Ramos (cell line): Measurements from ENCODE around the gene TENT5C.

Source experiments
- in situ Hi-C: fragments of 300-500 bp; cut with MboI; formaldehyde crosslinking; loops from one replicate; pipeline ENCODE4 v1.14.3; 2022; ENCODE audit warnings: low sequenced_read_pairs; ENCODE audit not compliant: unreplicated experiment

Gene TENT5C

DNA sequence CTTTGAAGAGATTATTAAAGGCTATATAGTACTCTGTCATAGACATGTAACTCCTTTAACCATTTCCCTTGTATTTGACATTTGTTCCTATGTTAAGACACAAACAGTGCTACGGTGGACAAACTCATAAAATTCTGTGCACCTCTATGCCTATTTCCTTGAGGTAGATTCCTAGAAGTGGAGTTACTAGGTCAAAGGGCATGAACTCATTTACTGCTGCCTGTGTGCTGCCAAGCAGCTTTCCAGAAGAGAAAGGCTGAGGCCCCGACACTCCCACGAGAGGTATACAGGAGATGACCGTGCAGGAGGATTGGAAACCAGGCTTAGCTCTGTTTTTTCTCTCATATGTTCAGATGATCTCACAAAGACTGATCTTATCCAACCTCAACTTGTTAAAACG is 34.4 kb upstream of the TENT5C start:
- in situ Hi-C loops: no loop called here

DNA sequence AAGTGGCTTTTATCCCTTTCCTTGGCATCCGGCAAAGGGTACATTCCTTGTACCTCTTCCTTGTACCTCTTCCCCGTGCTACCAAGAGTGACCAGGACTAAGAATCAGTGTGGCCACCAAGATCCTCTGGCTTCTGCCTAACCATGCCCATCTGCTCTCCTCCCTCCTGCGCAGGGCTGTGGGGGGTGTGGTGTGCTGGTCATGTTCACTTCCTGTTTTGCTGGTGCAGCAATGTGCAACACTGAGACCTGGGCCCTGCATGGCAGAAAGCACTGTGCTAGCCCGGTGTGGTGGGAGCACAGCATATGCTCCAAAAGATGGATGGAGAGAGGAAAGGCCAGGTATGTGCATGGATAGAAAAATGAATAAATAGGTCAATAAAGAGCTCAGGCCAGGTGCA is 33.3 kb upstream of the TENT5C start:
- in situ Hi-C loops: no loop called here

DNA sequence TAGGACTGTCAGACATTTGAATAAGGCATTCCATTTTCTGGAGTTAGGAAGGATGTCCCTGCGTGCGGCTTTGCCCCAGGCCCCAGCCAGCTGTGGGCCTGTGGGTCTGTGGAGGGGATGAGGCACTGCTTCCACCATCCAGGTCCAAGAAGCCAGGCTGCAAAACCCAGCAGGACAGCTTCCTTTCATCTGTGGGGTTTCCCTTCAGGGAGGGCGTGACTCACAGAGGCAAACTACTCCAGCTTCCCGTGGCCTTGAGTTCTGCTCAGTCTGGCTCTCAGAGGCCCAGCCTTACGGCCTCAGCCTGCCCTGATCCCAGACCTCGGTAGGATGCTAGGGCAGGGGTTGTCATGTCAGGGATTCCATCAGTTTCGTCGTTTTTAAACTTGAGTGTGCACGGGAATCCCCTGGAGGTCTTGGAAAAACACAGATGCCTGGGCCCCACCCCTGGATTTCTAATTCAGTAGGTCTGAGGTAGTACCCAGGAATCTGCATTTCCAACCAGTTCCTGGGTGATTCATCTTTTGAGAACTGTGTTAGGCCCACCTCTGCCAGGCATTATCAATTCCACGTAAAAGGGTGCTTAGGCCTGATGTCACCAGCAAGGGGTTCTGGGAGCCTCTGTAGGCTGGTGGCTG is 32.3 kb upstream of the TENT5C start:
- in situ Hi-C loops: no loop called here

DNA sequence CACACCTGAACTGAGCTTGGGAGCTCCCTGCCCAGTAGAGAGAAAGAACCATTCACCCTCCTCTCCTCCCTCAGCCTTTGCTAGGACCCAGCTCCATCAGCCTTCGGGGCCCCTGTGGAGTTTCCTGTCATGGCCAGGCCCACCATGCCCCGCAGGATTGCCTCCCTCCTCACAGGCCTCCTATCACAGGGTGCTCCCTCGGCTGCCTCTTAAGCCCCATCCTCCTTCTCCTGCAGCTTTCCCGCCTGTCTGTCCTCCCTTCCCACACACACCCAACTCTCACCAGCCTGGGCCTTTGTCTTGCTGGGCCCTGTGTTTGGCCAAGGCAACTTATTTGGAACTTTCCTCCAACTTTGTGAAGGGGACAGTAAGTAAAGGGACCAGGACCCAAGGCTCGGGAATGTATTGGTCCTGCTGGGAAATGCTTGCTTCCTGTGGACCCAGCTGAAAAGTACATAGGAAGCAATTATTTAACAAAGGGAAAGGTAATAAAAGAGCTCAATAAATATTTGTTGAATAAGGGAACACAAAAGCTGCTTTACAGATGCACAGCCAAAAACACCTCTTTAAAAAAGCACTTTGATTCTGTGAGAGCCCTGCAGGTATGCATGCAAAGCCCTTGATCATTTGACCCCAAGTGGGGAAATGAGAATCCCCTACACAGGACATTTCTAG is 31.6 kb upstream of the TENT5C start:
- in situ Hi-C loops: no loop called here

DNA sequence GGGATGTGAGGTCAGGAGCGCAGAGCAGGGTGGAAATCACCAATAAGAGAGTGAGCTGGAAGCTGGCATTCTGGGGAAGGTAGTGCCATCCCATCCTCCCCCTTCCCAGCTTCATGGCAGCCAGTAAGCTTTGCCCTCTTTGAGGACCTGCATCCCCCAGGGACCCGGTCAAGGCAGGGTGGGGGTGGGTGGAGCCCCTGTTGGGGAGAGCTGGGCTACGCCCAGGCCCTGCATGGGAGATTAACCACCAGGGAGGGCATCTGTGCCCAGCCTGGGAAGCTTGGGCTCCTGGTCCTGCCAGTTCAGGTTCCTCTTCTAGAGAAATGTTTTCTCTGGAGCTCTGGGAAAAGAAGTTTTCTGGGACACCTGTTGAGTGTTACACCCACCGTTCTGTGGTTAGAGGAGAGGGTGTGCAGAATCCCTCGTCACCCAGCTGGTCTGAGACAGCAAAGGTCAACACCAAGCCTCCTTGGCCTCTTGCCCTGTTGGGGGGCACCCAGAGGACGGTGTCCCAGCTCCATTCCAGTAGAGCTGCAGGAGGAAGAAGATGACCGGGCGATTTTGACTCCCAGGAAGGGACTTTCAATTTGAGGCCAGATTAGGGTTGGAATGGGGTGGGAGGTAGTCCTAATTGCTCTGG is 30.1 kb upstream of the TENT5C start:
- in situ Hi-C loops: no loop called here

DNA sequence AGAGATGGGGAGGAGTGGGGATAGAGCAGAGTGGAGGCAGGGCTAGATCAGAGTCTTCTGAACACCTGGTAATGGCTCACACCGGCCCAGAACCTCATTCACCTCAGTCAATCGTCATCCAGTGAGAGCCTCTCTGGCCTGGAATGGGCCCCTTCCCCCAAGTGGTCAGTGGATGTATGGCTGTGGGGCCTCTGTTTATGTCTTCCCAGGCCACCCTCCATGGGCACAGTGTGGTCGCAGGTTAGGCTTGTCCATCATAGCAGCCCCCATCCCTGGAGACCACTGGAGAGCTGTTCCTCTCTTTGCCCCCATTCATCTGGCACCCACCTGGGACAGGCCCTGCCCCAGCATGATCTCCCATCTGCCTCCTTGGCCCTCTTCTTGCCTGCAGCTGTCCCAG is 29.6 kb upstream of the TENT5C start:
- in situ Hi-C loops: no loop called here

DNA sequence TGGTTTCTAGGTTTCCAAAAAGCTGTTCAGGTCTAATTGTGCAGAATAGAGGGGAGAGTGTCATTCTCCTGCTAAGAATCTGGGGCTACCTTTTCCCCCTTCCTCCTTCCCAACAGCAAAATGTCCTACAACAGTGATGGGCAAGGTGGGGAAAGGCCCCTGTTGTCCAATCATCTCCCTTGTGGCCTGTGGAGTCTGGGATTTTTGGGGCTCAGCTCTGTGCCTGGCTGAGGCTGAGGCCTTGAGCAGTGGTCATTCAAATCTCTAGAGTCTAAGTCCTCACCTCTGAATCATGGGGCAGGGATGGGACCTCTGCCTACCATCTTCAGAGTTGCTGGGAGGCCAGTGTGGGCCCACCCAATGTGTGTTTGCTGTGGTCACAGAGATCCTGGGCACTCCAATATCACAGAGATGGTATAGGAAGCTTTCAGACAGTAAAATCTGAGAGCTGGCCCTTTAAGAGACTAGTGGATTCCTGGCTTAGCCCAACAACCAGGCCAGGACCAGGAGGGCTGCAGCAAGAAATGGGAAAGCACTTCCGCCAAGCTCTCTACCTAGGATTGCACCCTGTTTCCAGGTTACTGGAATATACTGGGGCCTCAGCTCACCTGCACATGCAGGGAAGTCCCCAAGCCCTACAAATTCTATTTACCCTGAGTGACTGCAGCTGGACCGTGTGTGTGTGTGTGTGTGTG is 28.5 kb upstream of the TENT5C start:
- in situ Hi-C loops: no loop called here

DNA sequence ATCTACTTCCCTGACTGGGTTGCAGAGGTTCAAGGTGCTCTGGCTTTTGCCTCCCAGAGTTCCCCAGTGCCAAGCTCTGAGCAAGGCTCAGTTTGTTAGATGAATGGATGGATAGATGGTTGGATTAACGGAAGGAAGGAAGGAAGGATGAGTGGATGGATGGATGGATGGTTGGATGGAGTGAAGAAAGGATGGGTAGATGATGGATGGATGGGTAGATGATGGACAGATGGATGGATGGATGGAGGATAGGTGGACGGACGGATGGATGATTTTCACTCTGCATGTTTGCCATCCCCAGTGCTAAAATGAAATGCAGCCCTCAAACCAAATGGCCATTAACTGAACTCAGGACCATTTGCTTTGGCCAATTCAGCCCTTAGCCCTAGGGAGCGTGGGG is 27.4 kb upstream of the TENT5C start:
- in situ Hi-C loops: no loop called here

DNA sequence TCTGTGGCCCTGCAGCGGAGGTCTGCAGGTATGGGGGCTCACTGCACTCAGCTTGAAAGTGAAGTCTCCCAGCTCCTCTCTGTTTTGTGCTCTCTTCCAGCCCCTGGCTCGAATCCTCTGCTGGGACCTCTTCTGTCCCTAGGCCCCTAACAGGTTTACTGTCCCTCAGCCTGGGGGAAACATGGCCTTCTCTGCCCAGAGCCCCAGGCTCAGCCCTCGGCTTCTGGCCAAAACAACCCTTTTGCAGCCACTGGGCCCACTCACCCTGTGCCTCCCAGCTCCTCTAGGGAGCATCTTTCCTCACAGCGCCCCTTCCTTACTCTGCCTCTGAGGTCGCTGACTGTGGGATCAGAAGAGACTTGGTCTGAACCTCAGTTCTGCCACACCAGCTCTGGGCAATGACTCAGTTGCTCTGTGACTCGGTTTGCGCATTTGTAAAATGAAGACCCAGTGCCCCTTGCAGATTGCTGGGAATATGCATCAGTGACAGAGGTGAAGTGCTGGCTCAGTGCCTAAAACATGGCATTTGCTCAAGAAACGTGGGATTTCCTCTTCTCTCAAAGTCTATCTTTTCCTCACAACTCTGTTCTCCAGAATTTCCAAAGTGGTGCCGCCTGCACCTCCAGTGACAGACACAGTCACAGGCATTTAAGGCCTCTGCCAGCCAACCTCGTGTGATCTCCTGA is 26.5 kb upstream of the TENT5C start:
- in situ Hi-C loops: no loop called here

DNA sequence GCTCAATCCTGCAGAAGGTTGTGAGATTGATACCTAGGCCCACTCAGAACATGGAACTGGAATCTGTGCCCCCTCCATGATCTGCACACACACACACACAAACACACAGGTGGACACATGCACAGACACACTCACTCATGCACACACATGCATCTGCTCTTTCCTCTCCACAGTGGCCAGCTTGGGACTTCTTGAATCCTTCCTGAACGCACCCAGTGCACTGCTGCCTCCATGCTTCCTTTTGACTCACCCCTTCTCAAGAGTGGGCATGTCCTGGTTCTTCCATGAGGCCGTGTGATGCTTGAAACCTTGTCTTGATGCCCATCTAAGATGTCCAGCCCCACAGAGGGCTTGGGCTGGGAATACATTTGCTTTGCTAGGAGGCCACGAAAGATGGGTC is 25.4 kb upstream of the TENT5C start:
- in situ Hi-C loops: no loop called here

DNA sequence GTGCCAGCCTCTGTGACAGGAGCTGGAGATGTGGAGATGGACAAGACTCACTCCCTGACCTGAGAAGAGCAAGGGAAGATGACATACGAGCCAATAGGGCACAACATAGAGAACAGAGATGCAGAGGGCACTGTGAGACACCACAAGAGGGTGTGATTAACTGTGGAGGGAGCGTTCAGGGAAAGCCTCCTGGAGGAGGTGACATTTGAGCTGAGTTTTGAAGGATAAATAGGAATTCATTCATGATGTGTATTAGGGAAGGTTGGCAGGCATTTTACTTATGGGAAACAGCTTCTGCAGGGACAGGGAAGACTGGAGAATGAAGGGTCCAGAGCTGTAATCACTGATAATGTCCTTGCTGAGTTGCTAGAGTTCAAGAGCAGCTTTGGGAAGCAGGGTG is 25.0 kb upstream of the TENT5C start:
- in situ Hi-C loops: no loop called here

DNA sequence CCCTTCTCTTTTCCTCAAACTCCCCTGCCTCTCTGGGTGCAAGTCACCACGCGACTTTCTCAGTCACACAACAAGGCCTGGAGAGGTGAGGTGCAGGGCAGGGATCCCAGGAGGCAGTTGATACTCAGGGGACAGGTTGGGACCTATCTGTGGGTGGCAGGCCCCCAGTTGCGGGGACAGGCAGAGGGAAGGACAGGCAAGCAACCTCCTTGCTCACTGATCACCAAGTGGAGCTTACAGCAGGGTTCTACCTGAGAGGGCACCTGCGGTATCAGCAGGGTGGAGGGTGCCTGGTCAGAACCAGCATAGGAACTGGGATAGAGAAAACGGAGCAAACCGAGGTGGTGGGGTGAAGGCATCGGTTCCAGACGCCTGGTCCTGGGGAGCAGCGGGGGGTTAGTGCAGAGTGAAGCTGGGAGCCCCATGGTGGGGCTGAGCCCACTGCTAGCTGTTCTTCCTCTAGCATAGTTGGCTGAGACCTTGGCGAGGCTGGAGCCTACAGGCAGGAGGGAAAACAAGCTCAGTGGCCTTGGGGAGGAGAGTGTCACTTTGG is 24.4 kb upstream of the TENT5C start:
- in situ Hi-C loops: no loop called here

DNA sequence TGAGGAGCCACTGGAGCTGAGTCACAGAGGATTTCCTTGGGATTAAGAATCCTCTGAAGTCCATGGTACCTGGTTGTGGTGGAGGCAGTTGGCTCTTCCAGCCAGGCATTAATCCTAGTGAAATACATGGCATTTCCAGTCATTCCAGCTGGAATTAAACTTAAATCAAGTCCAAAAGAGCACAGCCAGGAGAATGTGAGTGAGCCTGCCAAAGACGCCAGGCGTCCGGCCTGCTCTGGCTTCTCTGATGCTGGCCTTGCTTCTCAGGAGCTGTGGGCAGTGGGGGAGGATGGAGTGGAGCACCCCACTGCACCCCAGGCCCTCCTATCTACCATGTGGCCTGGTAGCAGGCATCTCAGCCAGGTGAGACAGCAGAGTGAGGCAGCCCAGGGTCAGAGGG is 23.4 kb upstream of the TENT5C start:
- in situ Hi-C loops: no loop called here

DNA sequence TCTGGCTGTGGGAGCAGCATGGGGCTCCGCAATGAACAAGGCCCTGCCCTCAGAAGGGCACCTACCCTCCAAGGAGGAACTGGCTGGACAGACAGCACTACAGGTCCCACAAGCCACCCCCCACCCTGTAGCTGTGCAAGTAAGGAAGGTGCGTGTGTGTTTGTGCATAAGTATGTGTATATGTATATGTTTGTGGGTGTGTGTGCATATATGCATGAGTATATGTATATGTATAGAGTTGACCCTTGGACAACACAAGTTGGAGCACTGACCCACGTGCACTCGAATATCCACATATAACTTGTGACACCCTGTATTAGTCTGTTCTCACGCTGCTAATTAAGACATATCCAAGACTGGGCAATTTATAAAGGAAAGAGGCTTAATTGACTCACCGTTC is 22.6 kb upstream of the TENT5C start:
- in situ Hi-C loops: no loop called here

DNA sequence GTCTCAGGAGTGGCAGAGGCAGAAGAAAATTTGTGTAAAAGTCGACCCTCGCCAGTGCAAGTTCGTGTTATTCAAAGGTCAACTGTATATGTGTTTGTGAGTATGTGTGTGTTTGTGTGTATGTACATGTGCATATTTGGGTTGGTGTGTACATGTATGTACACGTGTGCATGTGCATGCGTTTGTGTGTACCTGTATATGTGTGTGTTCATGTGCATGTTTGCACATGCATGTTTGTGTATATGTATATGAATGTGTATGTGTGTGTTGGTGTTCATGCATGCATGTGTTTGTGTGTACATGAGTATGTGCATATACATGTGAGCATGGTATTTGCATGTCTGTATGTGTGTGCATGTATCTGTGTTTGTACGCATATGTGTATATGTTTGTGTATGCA is 21.7 kb upstream of the TENT5C start:
- in situ Hi-C loops: no loop called here

DNA sequence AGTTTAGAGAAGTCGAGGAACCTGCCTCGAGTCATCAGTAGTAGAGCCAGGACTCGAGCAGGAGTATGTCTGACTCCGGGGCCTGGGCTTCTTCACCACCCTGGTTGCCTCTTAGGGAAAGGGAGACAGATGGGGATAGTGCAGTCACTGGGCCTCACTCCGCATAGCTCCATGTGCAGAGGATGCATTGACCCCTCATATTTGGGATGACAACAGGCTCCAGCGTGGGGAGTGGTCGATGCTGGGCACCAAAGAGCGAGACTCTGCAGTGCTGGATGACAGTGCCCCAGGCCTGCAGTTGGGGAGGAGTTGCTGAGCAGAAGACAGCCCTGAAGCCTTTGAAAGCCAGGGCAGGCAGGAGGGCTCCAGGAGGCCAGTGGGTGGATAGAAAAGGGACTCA is 20.8 kb upstream of the TENT5C start:
- in situ Hi-C loops: no loop called here

DNA sequence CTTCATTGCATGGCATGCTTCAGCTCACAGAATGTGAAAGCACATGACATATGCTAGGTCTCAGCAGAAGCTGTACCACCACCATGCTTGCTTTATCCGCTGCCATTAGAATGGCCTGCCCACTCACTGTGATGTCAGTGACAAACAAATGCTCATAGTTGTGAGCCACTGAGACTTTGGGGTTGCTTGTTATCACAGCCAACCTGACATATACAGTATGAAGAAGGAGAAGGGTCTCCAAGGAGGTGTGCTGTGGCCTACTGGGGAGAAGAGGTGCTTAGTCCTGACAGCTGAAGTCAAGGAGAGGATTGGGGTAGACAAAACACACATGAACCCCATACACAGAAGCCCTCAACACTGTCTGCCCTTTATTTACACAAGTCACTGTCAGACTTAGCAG is 19.5 kb upstream of the TENT5C start:
- in situ Hi-C loops: no loop called here

DNA sequence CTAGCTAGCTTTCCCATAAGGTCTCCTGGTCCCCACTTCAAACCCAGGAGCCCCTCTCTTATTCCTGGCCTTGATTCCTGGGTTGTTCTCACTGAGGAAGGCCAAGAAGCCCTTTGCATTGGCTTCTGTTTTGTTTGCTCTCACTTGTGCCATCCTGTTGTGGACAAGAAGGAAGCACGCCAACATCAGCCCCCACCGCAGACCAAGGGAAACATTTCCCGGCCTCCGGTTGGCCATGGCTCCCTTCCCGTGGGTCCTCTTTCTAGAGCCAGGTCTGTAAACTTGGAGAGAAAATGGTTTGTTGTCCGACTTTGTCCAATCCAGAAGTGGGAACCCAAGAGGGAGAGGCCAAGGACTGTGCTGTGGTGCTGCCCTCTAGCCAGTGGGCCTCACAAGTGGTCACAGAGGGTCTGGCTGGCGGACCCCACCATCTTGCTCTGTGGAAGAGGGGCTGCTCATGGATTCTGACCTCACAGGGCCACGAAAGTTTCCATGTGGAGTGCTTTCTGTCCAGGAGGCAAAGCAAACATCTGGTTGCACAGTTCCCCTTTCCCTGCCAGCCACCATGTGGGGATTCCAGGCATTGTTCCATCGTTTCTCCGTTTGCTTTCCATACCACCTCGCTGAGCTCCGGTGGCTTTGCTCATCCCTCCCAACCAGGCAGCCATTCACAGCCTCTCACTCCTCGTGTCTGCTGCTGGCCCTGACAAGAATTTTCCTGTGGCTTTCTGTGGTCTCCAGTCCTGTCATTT is 18.9 kb upstream of the TENT5C start:
- in situ Hi-C loops: no loop called here

DNA sequence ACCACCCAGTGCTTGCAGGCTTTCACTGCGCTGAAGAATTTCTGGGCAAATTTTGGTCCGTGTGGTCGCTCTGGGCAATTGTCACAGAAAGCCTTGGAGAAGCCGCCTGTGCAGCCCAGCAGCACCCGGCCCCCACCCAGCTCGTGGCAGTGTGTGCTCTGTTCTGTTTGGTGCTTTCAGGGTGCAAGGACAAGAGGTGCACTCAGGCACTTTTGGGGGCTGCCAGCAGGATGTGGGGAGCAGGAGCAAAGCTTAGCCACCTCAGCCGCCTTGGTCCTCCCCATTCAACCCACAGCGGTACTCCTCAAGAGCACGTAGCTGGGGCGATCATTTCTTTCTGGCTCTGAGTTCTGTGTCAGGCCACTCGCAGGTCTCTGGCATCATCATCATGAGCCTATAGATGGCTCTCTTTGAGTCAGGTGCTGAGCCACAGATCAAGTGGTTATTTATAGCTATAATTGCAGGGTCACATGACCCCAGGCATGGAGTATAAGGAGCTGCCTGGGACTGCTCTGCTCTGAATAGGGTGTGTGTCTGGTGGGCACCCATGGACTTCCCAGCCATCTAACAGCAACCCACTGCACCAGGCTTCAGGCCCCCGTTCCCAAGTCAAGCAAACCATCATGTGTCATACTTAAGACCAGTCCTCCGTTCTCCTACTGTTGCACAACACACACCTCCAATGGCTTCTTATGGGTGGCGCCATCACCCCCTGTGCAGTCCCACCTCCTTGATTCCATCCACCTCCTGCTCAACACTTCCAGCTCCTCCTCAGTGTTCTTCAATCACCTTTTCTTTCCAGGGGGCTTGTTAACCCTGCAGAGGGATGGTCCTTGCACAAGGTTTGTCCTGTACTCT is 18.1 kb upstream of the TENT5C start:
- in situ Hi-C loops: no loop called here
